ENCODE results near the gene MIGA2. TPM values are rescaled to one million over a fixed set of nuclear protein-coding genes. Genes with fewer than 3 reads are reported as not detected.

The MIGA2 gene
- total and polyA plus RNA-seq, 9 of the 15 experiments (the other 6 are each of a cell fraction or from before 2014, with no cell fraction given), result 0.15 to 54.1 (median 18.0) TPM

GRCh38 chr9:129110740-129111527, 74.5 kb downstream of the MIGA2 start, which contains the start of the genes CRAT and PTPA (continued):
- TF ChIP-seq, protein P1, sequence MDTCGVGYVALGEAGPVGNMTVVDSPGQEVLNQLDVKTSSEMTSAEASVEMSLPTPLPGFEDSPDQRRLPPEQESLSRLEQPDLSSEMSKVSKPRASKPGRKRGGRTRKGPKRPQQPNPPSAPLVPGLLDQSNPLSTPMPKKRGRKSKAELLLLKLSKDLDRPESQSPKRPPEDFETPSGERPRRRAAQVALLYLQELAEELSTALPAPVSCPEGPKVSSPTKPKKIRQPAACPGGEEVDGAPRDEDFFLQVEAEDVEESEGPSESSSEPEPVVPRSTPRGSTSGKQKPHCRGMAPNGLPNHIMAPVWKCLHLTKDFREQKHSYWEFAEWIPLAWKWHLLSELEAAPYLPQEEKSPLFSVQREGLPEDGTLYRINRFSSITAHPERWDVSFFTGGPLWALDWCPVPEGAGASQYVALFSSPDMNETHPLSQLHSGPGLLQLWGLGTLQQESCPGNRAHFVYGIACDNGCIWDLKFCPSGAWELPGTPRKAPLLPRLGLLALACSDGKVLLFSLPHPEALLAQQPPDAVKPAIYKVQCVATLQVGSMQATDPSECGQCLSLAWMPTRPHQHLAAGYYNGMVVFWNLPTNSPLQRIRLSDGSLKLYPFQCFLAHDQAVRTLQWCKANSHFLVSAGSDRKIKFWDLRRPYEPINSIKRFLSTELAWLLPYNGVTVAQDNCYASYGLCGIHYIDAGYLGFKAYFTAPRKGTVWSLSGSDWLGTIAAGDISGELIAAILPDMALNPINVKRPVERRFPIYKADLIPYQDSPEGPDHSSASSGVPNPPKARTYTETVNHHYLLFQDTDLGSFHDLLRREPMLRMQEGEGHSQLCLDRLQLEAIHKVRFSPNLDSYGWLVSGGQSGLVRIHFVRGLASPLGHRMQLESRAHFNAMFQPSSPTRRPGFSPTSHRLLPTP (IDR thresholded peaks at IDR 0.05; ENCODE audit: borderline replicate concordance, extremely low read depth, insufficient read length), result no peak
- TF ChIP-seq CC2D1A (IDR thresholded peaks at IDR 0.05) (no peak), KLF16 (IDR thresholded peaks at IDR 0.05) (no peak), ZNF239 (CRISPR knock-in tag; IDR thresholded peaks at IDR 0.05) (no peak), TAF1 (IDR thresholded peaks at IDR 0.05; ENCODE audit: control insufficient read depth, extremely low read depth, insufficient read depth, low read length, severe bottlenecking) (peak; percentile 86), ZNF395 (CRISPR knock-in tag; IDR thresholded peaks at IDR 0.05) (no peak; the same call in 1 of the 2 replicates), ZC3H8 (IDR thresholded peaks at IDR 0.05) (no peak), SAFB (IDR thresholded peaks at IDR 0.05; ENCODE audit: borderline replicate concordance, low read depth, low read length) (no peak), SRSF7 (optimal IDR thresholded peaks at IDR 0.05; ENCODE audit: low read depth, low read length) (no peak), BRD4 (IDR thresholded peaks at IDR 0.05) (no peak), SP2 (IDR thresholded peaks at IDR 0.05; ENCODE audit: extremely low read depth, low read depth, low read length, poor library complexity, severe bottlenecking) (no peak)
- TF ChIP-seq, protein P2, sequence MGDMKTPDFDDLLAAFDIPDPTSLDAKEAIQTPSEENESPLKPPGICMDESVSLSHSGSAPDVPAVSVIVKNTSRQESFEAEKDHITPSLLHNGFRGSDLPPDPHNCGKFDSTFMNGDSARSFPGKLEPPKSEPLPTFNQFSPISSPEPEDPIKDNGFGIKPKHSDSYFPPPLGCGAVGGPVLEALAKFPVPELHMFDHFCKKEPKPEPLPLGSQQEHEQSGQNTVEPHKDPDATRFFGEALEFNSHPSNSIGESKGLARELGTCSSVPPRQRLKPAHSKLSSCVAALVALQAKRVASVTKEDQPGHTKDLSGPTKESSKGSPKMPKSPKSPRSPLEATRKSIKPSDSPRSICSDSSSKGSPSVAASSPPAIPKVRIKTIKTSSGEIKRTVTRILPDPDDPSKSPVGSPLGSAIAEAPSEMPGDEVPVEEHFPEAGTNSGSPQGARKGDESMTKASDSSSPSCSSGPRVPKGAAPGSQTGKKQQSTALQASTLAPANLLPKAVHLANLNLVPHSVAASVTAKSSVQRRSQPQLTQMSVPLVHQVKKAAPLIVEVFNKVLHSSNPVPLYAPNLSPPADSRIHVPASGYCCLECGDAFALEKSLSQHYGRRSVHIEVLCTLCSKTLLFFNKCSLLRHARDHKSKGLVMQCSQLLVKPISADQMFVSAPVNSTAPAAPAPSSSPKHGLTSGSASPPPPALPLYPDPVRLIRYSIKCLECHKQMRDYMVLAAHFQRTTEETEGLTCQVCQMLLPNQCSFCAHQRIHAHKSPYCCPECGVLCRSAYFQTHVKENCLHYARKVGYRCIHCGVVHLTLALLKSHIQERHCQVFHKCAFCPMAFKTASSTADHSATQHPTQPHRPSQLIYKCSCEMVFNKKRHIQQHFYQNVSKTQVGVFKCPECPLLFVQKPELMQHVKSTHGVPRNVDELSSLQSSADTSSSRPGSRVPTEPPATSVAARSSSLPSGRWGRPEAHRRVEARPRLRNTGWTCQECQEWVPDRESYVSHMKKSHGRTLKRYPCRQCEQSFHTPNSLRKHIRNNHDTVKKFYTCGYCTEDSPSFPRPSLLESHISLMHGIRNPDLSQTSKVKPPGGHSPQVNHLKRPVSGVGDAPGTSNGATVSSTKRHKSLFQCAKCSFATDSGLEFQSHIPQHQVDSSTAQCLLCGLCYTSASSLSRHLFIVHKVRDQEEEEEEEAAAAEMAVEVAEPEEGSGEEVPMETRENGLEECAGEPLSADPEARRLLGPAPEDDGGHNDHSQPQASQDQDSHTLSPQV (IDR thresholded peaks at IDR 0.05), result no peak
- TF ChIP-seq, protein P3, sequence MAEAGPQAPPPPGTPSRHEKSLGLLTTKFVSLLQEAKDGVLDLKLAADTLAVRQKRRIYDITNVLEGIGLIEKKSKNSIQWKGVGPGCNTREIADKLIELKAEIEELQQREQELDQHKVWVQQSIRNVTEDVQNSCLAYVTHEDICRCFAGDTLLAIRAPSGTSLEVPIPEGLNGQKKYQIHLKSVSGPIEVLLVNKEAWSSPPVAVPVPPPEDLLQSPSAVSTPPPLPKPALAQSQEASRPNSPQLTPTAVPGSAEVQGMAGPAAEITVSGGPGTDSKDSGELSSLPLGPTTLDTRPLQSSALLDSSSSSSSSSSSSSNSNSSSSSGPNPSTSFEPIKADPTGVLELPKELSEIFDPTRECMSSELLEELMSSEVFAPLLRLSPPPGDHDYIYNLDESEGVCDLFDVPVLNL (CRISPR knock-in tag; IDR thresholded peaks at IDR 0.05; ENCODE audit: low read depth), result peak; percentile 42; the same call in 1 of the 2 replicates
- TF ChIP-seq, protein P4, sequence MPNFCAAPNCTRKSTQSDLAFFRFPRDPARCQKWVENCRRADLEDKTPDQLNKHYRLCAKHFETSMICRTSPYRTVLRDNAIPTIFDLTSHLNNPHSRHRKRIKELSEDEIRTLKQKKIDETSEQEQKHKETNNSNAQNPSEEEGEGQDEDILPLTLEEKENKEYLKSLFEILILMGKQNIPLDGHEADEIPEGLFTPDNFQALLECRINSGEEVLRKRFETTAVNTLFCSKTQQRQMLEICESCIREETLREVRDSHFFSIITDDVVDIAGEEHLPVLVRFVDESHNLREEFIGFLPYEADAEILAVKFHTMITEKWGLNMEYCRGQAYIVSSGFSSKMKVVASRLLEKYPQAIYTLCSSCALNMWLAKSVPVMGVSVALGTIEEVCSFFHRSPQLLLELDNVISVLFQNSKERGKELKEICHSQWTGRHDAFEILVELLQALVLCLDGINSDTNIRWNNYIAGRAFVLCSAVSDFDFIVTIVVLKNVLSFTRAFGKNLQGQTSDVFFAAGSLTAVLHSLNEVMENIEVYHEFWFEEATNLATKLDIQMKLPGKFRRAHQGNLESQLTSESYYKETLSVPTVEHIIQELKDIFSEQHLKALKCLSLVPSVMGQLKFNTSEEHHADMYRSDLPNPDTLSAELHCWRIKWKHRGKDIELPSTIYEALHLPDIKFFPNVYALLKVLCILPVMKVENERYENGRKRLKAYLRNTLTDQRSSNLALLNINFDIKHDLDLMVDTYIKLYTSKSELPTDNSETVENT (CRISPR knock-in tag; IDR thresholded peaks at IDR 0.05), result 0 out of 2 replicates have a peak, but pooled peaks have one; percentile 5
